HG03469 (cell line): ENCODE data around the gene EID3.

Experiments
- ATAC-seq: cut with Tn5 transposase; IDR thresholded peaks from one replicate; pipeline ENCODE4 v1.9.1; 2021; ENCODE audit warnings: mild to moderate bottlenecking, moderate library complexity, moderate number of reproducible peaks; ENCODE audit not compliant: unreplicated experiment

The EID3 gene

GRCh38 chr12:104333692-104334255 lies 30.2 kb downstream of the EID3 start:
- ATAC-seq = no peak

DNA sequence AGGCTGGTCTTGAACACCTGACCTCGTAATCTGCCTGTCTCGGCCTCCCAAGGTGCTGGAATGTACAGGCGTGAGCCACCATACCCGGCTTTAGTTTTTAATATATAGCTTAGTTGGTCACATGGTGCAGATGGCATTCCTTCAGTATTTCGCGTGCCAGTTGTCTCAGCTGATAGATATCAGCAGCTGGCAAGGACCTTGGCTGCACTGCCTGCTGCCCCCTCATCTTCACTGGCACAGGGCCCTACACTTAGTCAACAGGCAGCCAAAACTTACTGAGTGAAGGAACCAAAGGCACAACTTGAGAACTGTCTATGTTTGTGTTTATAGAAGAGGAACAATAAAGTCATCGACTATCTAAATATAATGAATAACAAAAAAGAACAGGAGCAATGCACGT lies 31.0 kb downstream of the EID3 start:
- no peak for ATAC-seq

DNA sequence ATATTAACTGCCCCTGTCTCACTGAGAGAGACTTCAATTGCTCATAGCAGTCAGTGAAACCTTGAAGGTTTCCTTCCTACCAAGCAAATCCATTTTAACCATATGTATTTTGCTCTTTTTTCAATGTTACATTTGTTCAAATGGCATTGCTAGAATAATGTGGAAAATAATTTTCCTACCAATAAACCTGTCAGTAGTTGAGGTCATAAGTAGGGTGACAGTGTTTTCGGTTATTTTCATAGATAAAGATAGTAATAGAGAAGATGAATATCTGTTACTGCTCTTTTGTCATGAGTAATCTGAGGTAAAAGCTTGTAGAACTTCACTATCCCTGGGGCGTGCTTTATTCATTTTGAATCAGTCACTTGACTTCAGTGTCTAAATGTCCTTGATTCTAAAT lies 32.6 kb downstream of the EID3 start:
- no peak for ATAC-seq

DNA sequence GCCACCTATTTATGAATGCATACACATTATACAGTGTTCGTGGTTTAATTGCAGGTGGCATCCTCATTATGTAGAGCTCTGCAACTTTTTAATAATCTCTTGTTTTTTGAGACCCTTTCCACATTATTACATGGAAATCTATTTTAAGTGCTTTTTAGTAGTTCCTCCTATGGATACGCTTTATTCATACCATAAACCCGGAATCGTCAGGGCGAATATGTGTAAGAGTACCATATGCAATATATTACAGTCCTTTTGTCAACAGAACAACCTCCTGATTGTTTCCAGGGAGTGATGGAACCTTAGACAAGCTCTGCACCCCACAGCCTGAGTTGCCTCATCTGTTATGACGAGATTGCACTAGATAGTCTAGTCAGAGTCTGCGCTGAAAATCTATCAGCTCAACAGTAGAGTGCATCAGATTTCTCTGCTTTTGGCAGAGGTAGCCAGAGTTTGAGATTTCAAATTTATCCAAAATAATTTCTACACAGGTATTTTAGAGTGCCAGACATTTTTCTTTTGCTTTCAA lies 33.6 kb downstream of the EID3 start:
- ATAC-seq = no peak

GRCh38 chr12:104339663-104340062 lies 36.1 kb downstream of the EID3 start:
- no peak for ATAC-seq

DNA sequence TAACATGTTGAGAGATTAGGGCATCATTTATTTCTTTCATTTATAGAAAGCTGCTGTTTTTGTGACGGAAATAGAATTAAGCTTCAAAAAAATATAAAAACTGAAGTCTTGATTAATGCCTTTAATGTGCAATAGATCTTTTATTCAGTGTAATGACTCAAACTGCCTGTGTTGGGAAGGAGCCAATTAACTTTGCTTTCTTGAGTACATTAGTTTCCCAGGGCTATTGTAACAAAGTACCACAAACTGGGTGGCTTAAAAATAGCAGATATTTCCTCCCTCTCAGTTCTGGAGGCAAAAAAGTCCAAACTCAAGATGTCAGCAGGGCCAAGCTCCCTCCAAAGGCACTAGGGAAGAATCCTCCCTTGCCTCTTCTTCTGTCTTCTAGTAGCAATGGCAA lies 36.6 kb downstream of the EID3 start:
- no peak for ATAC-seq

DNA sequence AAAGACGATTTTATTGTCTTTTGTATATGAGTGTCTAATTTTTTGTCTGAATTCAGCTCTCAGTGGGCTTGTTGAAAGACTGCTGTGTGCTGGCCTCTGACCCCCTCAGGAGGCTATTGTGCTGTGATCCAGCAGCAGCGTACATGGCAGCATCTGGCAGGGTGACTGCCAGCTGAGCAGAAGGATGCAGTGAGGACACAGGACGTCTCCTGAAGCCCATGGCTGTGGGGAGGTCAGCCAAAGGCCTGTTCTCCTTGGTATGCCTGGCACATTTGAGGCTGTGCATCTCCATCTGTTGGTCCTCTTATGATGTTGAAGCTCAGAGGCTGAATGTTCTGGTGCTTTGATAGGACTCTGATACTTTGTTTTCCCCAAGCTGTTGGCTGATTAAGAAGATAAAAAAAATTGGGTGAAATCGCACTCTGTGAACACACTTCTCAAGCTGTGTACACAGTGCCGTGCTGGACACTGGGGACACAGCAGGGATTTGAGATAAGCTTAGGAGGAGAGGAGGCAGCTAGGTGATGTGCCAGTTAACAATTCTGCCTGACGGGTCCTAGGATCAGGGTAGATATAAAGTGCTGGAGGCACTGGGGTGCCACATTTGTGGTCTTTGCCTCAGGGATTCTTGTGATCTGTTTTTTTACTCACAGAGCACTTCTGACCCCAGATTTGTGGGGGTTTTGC lies 37.5 kb downstream of the EID3 start:
- no peak for ATAC-seq

GRCh38 chr12:104342147-104342546 lies 38.6 kb downstream of the EID3 start:
- no peak for ATAC-seq

- ATAC-seq = no peak
Observed at GRCh38 chr12:104342635-104343249, 39.2 kb downstream of the EID3 start.

DNA sequence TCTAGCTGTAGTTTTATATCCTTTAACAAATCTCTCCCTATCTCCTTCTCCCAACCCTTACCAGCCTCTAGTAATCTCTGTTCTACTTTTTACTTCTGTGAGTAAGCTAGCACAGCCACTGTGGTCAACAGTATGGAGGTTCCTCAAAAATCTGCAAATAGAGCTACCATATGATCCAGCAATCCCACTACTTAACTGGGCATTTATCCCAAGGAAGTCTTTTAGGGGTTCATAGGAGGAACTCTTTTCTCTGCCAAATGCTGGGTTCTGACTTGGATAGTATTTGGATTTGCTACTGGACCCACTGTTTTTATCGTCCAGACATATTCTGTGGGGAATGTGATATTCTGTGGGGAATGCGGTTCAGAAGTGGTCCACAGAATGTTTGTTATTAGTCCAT lies 41.1 kb downstream of the EID3 start:
- ATAC-seq = no peak

DNA sequence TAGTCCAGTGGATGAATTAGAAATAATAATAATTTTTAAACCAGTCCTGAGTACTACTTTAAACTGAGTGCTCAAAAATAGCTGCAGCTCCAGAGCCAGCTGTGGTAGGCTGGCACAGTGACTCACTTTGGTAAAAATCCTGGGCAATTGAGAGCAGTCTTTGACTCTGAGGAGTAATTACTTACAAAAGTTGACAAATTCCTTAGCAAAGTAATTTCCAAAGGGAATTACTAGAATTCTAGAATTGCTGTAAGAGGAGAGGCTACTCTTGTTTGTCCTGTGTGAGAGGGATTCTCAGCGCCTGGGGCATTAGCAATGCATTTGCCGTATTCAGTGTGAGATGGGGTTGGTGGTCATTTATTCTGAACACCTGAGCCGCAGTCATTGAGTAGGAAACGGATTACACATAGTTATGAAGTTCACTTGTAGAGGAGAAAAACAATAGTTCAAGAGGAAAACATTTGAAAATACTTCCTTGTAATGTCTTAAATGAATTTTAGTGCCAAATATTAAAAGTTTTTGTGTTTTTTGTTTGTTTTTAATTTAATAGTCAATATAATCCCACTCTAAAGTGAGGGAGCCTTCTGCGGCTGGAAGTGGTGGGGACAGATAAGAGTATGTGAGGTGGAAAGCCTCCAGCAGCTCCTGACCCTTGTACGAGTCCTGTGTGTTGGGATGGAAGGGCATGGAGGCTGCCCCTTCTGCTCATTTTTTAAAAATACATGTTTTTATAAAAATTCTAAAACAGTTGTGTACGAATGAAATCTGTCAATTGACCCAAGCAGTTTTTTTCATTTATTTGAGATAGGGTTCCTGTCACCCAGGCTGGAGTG lies 41.9 kb downstream of the EID3 start:
- ATAC-seq = no peak

GRCh38 chr12:104347374-104348075 lies 44.0 kb downstream of the EID3 start:
- no peak for ATAC-seq

DNA sequence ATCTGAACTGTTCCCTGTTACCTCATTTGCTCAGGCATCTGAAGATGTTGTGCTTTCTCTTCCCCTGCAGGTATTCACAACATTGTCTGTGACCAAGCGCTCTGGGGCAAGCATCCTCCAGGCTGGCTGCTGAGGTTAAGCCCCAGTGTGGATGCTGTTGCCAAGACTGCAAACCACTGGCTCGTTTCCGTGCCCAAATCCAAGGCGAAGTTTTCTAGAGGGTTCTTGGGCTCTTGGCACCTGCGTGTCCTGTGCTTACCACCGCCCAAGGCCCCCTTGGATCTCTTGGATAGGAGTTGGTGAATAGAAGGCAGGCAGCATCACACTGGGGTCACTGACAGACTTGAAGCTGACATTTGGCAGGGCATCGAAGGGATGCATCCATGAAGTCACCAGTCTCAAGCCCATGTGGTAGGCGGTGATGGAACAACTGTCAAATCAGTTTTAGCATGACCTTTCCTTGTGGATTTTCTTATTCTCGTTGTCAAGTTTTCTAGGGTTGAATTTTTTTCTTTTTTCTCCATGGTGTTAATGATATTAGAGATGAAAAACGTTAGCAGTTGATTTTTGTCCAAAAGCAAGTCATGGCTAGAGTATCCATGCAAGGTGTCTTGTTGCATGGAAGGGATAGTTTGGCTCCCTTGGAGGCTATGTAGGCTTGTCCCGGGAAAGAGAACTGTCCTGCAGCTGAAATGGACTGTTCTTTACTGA lies 44.9 kb downstream of the EID3 start:
- no peak for ATAC-seq

GRCh38 chr12:104348994-104349494 lies 45.5 kb downstream of the EID3 start:
- ATAC-seq = no peak

DNA sequence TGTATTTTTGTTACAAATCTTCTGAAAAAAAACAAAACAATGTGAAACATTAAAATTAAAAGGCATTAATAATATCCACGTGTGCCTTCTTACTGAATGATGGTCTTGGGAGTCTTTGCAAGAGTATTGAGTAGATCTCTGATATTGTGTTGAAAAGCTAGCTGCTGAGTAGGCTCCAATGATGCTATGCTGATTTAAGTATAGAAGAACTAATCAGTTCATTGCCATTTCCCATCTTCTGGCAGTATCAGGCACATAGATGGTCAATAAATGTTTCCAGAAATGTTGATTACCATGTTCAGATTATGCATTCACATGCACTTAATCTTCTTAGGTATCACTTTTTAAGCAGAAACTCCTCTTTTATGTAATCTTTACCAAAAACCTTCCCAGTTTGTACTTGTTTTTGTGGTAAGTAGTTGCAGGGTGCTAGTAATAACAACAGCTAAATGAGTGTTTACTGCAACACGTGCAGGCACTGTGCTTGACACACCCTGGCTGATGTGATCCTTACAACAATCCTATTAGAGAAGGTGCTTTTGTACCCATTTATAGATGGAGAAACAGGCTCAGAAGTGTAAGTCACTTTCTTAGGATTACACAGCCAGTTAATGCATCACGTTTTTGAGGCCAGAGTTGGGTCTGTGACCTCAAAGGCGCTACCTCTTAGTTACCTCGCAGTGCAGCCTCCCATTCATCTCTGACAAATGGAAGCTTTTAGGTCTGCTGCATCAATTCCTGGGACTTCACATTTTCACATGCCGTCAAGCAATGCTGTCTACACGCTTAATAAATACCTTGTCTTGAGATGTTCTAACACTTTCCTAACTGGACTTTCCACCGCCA lies 46.9 kb downstream of the EID3 start:
- no peak for ATAC-seq

- ATAC-seq = no peak
Observed at GRCh38 chr12:104351057-104351983, 47.8 kb downstream of the EID3 start.

DNA sequence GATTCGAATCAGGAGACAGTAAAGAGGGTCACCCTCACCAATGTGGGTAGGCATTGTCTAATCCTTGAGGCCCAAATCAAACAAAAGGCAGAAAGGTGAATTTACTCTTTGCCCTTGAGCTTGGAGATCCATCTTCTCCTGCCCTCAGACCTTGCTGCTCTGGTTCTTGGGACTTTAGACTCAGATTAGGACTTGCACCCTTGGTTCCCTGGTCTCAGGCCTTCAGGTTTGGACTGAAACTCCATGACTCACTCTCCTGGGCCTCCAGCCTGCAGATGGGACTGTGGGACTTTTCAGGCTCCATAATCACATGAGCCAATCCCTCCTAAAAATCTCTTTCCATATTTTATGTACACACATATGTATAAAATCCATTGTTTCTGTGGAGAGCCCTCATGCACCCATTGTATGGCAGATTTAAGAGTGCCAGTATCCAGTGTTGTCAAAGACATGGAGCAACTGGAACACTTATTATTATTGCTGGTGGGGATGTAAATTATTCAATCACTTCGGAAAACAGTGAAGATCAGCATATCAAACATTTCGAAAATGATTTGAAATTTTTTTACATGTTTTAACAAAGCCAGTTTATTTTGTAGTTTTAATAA lies 48.7 kb downstream of the EID3 start:
- ATAC-seq = no peak
